ENCODE data around the gene EIF3I. TPM values are rescaled to one million over a fixed set of nuclear protein-coding genes. Genes with fewer than 3 reads are reported as not detected.

The EIF3I gene
- 141 TPM for polyA plus RNA-seq (2013, experiment 1 of 2)
- 146 TPM for polyA plus RNA-seq (2013, experiment 2 of 2)

DNA sequence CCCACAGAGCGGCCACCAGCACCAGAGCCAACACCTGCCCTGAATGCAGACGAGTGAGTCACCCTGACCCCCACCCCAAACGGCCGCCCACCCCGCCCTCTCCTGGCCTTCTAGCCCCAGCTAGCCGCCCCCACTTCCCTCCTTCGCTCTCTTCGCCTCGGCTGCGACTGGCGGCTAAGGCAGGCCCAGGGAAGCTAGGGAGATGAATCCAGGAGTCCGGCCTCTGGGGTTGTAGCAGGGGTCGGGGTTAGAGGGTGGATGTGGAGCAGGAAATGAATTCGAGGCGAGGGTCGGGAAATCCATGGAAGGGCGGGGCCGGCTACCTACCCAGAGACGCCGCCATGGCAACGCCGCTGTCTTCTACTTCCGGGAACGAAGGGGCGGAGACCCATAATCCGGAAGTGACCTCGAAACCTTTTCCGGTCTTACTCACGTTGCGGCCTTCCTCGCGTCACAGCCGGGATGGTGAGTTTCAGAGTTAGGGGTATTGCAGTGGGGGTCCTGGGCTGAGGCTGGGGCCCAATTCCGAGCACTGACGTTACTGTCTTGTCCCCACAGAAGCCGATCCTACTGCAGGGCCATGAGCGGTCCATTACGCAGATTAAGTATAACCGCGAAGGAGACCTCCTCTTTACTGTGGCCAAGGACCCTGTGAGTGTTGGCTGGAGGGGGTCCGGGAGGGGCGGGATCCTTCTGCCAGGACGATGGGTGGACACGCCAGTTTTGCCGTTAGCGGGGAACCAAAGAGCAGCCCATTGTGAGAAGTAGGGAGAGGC lies at the start of gene EIF3I, which contains the start of gene TMEM234:
Gene EIF3I (plus strand): TSS at position 428 of the 776 bp plus-strand sequence. CDS start 35 bp downstream, at position 463.
Gene TMEM234 (minus strand): TSS at position 374 of the 776 bp plus-strand sequence. CDS start 31 bp downstream, at position 343.
- Histone ChIP-seq H3K36me3 (replicated peaks in 1 of 2; ENCODE audit: control insufficient read depth in 2 of 2, insufficient read depth in 2 of 2, low read length in 2 of 2) (peaks cover 18 to 51% of the 10 kb centered on the region in 2 donors), H2BK12ac (ENCODE audit: low read length) (no peak within 1 kb of the TSS), H3K14ac (ENCODE audit: low read length) (no peak within 1 kb of the TSS), H3K79me1 (ENCODE audit: low read depth, low read length) (peaks cover 2% of the 10 kb centered on the region), H3K4ac (ENCODE audit: low read length) (no peak within 1 kb of the TSS), H3K4me2 (ENCODE audit: insufficient read depth, low read length, poor library complexity, severe bottlenecking) (peak within 1 kb of the TSS; percentile 66), H3K27ac (replicated peaks; ENCODE audit: low read length) (peak within 1 kb of the TSS; percentile 78), H3K9me3 (replicated peaks in 1 of 2; ENCODE audit: control insufficient read depth in 2 of 2, insufficient read depth in 1 of 2, low read depth in 1 of 2, low read length in 2 of 2) (no peaks in the 10 kb centered on the region), H2BK15ac (ENCODE audit: low read length) (no peak within 1 kb of the TSS), H3K27me3 (ENCODE audit: control insufficient read depth in 3 of 3, insufficient read depth in 3 of 3, low read depth in 1 of 3, low read length in 3 of 3) (no peaks in the 10 kb centered on the region), H2AK5ac (ENCODE audit: low read depth, low read length) (no peak within 1 kb of the TSS), H2BK5ac (ENCODE audit: low read length) (no peak within 1 kb of the TSS), H2AFZ (ENCODE audit: low read length) (peak within 1 kb of the TSS; percentile 98), H3K9ac (ENCODE audit: low read depth, low read length, poor library complexity) (peak within 1 kb of the TSS; percentile 78), H3K23ac (ENCODE audit: low read depth, low read length, poor library complexity) (peak within 1 kb of the TSS; percentile 25), H3K18ac (ENCODE audit: low read length) (peak within 1 kb of the TSS; percentile 84), H3K4me3 (ENCODE audit: low read length in 2 of 2) (peak within 1 kb of the TSS; percentile 84 to 97), H4K91ac (ENCODE audit: low read depth, low read length, poor library complexity) (no peak within 1 kb of the TSS), H3K4me1 (ENCODE audit: control insufficient read depth in 2 of 2, insufficient read depth in 1 of 2, low read depth in 1 of 2, low read length in 2 of 2) (peaks cover 10 to 15% of the 10 kb centered on the region in 2 donors), H2BK120ac (ENCODE audit: low read depth, low read length) (no peak within 1 kb of the TSS), H4K8ac (ENCODE audit: low read depth, low read length) (no peak within 1 kb of the TSS)
- peak; percentile 90 for DNase-seq (ENCODE audit: low spot score)
- no CpG with 5 or more reads among the region's 46 CpGs for WGBS, 2 donors (ENCODE audit: extremely low coverage in 2 of 2, insufficient read length in 2 of 2, insufficient replicate concordance in 1 of 2)

DNA sequence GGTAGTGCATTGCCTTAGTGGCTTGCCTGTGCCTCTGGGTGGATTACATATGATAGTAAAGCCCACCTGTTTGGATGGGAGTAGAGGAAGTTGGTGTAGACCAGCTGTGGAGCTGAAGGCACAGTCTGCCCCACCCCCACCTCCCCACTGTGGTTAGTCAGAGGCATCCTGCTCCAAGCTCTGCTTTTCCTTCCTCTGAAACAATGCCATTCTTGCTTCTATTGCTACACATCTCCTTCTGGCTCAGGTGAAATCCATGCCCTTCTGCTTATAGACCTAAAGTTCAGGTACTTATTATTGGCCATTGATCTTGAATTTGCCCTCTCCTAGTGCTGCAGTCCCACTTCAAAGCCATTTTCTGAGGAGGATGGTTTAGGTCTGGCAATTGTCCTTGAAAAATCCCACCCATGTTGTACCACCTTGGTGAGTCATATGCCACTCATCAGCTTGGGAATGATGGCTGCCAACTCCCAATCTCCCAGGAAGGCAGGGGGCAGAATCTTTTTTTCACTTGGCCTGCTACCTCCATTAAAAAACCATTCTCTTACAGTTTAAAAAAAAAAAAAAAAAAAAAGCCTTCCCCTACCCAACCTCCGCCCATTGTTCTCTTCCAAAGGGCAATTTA lies 49.5 kb upstream of the EIF3I start:
- Histone ChIP-seq H3K18ac (ENCODE audit: low read length) (no peak overlapping the region), H3K14ac (ENCODE audit: low read length) (no peak overlapping the region), H3K9me3 (replicated peaks in 1 of 2; ENCODE audit: control insufficient read depth in 2 of 2, insufficient read depth in 1 of 2, low read depth in 1 of 2, low read length in 2 of 2) (no peaks in the 10 kb centered on the region), H3K4me1 (ENCODE audit: control insufficient read depth in 2 of 2, insufficient read depth in 1 of 2, low read depth in 1 of 2, low read length in 2 of 2) (no peaks in the 10 kb centered on the region), H2BK120ac (ENCODE audit: low read depth, low read length) (no peak overlapping the region), H3K27ac (replicated peaks; ENCODE audit: low read length) (no peak overlapping the region), H3K4me3 (ENCODE audit: low read length in 2 of 2) (no peak overlapping the region), H4K8ac (ENCODE audit: low read depth, low read length) (no peak overlapping the region), H3K4me2 (ENCODE audit: insufficient read depth, low read length, poor library complexity, severe bottlenecking) (no peak overlapping the region), H2AFZ (ENCODE audit: low read length) (no peak overlapping the region), H3K79me1 (ENCODE audit: low read depth, low read length) (no peaks in the 10 kb centered on the region), H3K9ac (ENCODE audit: low read depth, low read length, poor library complexity) (no peak overlapping the region), H2BK5ac (ENCODE audit: low read length) (no peak overlapping the region), H3K27me3 (ENCODE audit: control insufficient read depth in 3 of 3, insufficient read depth in 3 of 3, low read depth in 1 of 3, low read length in 3 of 3) (no peaks in the 10 kb centered on the region), H4K91ac (ENCODE audit: low read depth, low read length, poor library complexity) (no peak overlapping the region), H3K36me3 (replicated peaks in 1 of 2; ENCODE audit: control insufficient read depth in 2 of 2, insufficient read depth in 2 of 2, low read length in 2 of 2) (peaks cover 32 to 76% of the 10 kb centered on the region in 2 donors), H2AK5ac (ENCODE audit: low read depth, low read length) (no peak overlapping the region), H2BK12ac (ENCODE audit: low read length) (no peak overlapping the region), H2BK15ac (ENCODE audit: low read length) (no peak overlapping the region), H3K4ac (ENCODE audit: low read length) (no peak overlapping the region), H3K23ac (ENCODE audit: low read depth, low read length, poor library complexity) (no peak overlapping the region)
- no peak for DNase-seq (ENCODE audit: low spot score)
- no CpG with 5 or more reads among the region's 1 CpG for WGBS, 2 donors (ENCODE audit: extremely low coverage in 2 of 2, insufficient read length in 2 of 2, insufficient replicate concordance in 1 of 2)

GRCh38 chr1:32178380-32179192 lies 43.6 kb upstream of the EIF3I start:
- Histone ChIP-seq H3K4me3 (ENCODE audit: low read length in 2 of 2) (peak overlapping the region in 1 of 2 donors; percentile 71), H3K14ac (ENCODE audit: low read length) (no peak overlapping the region), H2AK5ac (ENCODE audit: low read depth, low read length) (no peak overlapping the region), H3K18ac (ENCODE audit: low read length) (no peak overlapping the region), H3K23ac (ENCODE audit: low read depth, low read length, poor library complexity) (no peak overlapping the region), H2BK12ac (ENCODE audit: low read length) (no peak overlapping the region), H3K79me1 (ENCODE audit: low read depth, low read length) (peaks cover 11% of the 10 kb centered on the region), H3K27me3 (ENCODE audit: control insufficient read depth in 3 of 3, insufficient read depth in 3 of 3, low read depth in 1 of 3, low read length in 3 of 3) (no peaks in the 10 kb centered on the region), H3K9me3 (replicated peaks in 1 of 2; ENCODE audit: control insufficient read depth in 2 of 2, insufficient read depth in 1 of 2, low read depth in 1 of 2, low read length in 2 of 2) (no peaks in the 10 kb centered on the region), H4K91ac (ENCODE audit: low read depth, low read length, poor library complexity) (no peak overlapping the region), H2BK15ac (ENCODE audit: low read length) (no peak overlapping the region), H3K9ac (ENCODE audit: low read depth, low read length, poor library complexity) (no peak overlapping the region), H3K4ac (ENCODE audit: low read length) (no peak overlapping the region), H3K27ac (replicated peaks; ENCODE audit: low read length) (peak overlapping the region; percentile 74), H3K4me2 (ENCODE audit: insufficient read depth, low read length, poor library complexity, severe bottlenecking) (no peak overlapping the region), H3K36me3 (replicated peaks in 1 of 2; ENCODE audit: control insufficient read depth in 2 of 2, insufficient read depth in 2 of 2, low read length in 2 of 2) (peaks cover 10 to 48% of the 10 kb centered on the region in 2 donors), H3K4me1 (ENCODE audit: control insufficient read depth in 2 of 2, insufficient read depth in 1 of 2, low read depth in 1 of 2, low read length in 2 of 2) (peaks cover 11 to 15% of the 10 kb centered on the region in 2 donors), H2BK5ac (ENCODE audit: low read length) (no peak overlapping the region), H2BK120ac (ENCODE audit: low read depth, low read length) (no peak overlapping the region), H4K8ac (ENCODE audit: low read depth, low read length) (no peak overlapping the region), H2AFZ (ENCODE audit: low read length) (peak overlapping the region; percentile 94)
- no peak for DNase-seq (ENCODE audit: low spot score)
- WGBS, 2 donors (ENCODE audit: extremely low coverage in 2 of 2, insufficient read length in 2 of 2, insufficient replicate concordance in 1 of 2) = no CpG with 5 or more reads among the region's 7 CpGs
